GM19351 (cell line): ENCODE results near the gene SRRM2.

ENCODE experiments used
- ATAC-seq: cut with Tn5 transposase; IDR thresholded peaks from one replicate; pipeline ENCODE4 v1.9.1; 2021; ENCODE audit warnings: mild to moderate bottlenecking, moderate library complexity; ENCODE audit not compliant: unreplicated experiment

SRRM2 gene

DNA sequence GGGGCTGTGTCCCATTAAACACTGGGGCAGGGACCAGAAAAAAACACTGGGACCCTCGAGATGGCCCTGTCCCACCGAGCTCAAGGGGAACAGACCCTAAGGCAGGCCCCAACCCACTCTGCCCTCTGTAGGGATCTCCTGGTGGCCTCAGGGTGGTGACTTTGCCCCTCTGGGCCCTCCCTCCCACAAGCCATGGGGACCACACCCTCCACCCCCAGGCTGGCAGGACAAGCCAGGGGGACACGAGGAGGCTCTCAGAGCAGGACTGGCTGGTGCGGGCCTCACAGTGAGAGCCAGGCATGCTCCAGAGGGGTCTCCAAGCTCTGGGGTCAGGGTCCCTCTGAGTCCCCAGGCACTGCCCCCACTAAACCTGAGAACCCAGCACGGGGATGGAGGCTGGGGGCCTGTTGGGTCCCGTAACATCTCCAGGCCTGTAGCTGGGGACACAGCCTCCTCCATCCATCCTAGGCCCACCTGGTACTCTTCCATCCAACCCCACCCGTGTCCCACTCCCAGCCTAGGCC is 14.5 kb upstream of the SRRM2 start:
- no peak for ATAC-seq

DNA sequence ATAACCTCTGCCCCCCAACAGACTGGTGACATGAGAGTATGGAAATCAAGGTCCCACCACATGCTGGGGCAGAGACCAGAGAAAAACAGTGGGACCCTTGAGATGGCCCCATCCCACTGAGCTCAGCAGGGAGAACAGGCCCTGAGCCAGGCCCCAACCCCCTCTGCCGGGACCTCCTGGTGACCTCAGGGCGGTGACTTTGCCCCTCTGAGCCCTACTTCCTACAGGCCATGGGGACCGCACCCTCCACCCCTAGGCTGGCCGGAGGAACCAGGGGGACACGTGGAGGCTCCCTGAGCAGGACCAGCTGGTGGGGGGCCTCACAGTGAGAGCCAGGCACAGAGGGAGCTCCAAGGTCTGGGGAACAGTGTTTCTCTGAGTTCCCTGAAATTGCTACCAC is 13.8 kb upstream of the SRRM2 start:
- no peak for ATAC-seq

DNA sequence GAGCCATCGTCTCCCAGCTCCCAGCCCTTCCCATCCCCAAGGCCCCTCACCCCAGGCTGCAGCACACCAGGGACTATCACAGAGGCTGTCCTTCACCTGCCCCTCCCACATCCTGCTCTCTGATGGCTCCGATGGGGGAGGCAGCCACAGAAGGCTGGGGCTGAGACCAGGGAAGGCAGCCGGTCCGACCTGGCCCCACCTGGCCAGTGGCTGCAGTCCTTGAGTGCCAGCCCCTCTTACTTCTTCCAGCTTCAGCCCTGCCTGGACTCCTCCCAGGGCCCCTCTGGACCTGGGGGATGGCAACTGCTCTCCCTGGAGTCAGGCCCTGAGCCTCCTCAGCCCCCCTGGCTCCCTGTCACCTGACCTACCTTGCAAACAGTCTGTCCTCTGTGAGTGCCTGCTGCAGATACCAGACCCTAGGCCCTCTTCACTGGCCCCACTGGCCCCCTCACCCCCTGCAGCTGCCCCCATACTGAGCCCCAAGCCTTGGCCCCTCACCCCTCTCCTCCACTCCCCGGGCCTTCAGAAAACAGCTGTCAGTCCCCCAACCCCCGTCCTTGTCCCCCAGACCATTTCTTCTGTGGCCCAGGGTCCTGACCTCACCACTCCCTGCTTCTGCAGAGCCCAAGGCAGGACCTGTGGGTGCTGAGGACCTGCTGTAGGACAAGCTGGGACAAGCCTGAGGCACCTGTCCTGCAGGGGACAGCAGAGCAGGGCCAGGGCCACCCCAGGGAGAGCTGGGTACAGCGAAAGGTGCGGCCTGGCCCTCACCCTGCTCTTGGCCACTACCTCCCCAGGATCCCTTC is 12.6 kb upstream of the SRRM2 start:
- ATAC-seq = no peak

DNA sequence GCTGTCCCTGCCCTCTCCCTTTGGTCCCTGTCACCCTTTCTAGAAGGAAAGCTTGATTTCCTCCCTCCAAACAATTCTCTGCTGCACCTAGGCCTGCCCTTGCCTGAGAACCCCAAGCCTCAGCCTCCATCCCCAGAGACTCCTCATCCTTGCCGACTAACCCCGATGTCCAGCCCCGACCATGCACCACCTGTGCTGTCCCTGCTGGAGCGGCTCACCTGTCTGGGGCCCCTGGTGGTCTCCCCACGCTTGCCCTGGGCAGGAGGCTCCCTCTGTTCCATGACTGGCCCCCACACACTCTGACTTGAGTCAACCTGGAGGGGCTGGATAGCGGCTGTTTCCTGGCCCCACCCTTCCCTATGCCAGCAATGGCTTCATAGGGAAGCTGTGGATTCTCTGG is 12.0 kb upstream of the SRRM2 start:
- no peak for ATAC-seq

DNA sequence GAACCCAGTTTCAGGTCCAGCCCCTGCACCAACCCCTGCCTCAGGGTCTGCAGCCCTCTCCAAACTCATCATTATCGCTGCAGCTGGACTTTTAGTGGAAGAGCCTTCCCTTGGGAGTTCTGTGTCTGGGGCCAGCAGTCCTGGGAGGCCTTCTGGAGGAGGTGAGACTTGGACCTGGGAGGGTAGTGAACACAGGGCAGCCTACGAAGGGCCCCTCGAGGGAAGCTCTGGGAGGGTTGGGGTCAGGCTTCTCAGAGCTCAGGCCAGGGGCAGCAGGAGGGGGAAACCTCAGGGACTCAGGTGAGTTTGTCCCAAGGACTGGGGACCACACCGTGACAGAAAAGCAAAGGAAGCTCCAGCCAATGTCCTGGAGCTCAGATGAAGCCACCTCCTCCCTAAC is 11.3 kb upstream of the SRRM2 start:
- ATAC-seq = no peak

DNA sequence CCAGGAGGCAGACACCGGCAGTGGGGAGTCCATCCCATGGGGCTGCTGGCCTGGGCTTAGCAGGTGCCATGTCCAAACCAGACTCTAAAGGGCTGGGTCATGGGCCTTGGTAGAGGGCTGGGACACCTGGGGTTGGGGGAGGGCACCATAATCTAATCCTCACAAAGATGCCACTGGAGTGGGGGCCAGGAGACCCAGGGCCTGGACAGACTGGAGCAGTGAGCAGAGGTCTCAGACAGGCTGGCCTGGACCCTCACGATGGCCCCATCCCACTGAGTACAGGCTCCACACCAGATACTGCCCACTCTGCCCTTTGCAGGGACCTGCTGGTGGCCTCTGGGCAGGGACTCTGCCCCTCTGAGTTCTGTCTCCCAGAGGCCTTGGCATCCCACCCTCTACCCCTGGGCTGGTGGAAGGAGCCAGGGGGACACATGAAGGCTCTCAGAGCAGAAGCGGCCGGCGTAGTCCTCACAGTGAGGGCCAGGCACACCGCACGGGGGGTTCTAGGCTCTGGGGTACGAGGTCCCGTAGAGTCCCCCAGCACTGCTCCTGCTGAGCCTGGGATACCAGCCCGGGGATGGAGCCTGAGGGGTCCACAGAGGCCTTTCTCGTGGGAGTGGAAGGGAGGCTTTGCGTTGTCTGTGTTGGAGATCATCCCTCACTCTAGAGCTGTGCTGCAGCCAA is 10.0 kb upstream of the SRRM2 start:
- no peak for ATAC-seq

DNA sequence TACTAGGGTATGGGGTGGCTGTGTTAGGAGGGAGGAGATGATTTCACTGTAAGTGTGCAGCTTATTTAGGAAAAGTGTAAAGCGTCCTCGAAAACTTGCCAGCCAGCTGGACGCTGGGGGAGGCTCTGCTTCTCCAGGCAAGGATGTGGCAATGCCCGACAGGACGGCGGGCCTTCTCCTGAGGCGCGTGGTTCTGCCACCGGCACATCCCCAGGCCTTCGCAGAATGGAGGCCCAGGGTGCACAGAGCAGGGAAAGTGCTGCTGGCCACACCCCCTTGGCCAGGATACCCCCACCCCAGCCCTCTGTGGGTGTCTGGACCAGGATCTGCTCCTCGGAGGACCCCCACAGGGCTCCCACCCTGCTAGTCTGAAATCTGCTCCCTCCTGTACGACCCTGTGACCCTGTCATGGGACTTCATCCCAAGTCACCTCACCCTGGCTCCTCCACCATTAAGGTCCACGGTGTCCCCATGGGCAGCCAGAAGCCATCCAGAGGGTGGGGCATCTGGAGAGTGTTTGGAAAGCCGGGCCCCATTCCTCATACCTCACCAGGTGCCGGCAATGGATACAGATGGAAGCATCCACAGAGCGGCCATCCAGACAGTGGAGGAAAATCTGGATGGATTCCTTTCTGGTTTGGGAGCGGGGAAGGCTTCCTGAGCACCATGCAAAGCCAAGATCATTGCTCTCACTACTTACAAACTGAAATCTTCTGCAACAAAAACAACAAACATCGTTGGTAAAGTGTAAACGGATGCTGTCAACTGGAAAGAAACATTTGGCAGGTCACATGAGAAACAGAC is 9.2 kb upstream of the SRRM2 start:
- no peak for ATAC-seq

DNA sequence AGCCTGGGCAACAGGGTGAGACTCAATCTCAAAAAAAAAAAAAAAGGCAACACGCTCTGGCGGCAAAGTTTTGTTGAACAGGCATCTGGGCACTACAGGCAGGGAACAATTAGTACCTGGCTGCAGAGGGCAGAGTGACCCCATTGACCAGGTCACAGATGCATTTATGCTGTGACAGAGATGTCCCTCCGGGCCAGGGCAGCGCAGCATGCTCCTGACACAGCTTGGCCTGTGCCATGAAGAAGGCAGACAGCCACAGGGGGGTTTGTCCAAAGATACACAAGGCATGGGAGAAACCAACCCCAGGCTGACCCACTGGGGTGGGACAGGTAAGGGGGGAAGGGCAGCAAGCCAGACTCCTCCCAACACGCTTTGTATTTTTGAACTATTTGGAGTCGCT is 7.7 kb upstream of the SRRM2 start:
- no peak for ATAC-seq

DNA sequence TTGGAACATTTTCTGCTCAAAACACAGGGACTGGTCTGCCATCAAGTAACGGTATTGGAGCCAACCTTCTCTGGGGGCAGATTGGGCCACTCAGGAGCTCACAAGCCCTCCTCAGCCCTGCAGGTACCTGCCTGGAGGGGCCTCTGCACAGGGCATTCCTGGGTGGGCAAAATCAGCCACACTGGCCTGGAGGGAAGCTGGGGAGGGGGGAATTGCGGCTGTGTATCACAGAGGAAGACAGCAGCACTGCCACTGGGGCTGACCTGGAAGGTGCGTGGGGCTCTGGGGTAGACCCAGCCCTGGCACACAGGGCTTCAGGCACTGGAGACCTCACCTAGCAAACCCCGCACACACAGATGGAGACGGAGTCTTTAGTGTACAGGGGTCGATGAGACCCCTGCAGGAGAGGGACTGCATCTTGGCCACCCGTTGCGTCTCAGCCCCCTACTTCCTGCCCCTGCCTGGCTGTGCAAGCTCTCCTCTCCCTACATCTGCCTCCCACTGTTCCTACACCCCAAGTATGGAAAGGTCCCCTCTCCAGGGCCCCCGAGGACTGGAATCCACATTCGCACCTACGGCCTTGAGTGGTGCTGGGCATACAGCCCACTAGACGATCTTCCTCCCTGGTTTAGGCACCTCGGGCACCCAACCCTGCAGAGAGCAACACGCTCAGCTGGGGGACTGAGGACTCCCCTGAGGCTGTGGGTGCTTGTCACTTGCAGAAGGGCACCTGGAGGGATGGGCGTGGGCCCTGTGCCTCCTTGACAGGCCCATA is 7.1 kb upstream of the SRRM2 start:
- no peak for ATAC-seq

DNA sequence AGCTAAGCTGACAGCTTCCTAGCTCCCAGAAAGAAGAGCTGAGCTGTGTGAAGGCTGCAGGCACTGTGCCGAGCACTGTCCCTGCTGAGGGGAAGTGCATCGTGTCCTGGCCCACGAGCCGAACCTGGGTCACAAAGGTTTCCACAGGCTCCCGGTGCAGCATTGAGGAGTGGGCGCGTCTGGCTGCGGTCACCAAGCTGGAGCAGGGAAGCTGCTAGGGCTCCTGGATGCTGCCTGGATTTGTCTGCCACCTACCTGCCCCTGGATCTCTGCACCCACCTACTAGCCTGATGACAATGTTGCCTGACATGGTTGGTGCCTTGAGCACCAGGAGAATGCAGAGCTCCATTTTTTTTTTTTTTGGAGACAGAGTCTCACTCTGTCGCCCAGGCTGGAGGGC is 6.5 kb upstream of the SRRM2 start:
- no peak for ATAC-seq

DNA sequence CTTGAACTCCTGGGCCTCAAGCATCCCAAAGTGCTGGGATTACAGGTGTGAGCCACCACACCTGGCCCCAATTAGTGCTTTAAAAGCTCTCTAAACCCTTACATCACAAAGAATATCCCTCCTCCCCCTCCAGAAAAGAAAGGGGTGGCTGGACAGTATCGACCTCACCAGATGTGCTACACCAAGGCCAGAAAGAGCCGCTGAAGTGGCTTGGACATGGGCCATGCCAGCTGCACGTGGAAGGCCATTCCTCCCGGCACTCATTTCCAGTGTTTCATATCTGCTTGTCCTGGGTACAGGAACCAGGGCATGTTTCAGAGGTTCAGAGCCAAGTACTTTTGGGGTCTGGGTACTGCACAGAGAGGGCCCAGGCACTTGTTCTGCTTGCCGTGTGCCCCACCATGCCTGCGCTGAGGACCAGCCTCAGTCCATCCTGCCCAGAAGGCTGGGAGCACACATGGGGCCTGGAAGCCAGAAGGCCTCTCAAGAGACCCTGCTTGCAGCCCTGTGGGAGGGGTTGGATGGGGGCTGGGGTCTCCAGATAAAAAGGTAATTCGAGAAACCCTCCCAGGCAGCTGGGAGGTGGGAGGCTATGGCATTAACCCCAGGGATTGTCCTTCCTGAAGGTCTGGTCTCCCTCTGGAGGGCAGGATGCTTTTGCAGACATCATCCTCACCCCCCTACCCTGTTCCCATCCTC is 3.5 kb upstream of the SRRM2 start:
- no peak for ATAC-seq

DNA sequence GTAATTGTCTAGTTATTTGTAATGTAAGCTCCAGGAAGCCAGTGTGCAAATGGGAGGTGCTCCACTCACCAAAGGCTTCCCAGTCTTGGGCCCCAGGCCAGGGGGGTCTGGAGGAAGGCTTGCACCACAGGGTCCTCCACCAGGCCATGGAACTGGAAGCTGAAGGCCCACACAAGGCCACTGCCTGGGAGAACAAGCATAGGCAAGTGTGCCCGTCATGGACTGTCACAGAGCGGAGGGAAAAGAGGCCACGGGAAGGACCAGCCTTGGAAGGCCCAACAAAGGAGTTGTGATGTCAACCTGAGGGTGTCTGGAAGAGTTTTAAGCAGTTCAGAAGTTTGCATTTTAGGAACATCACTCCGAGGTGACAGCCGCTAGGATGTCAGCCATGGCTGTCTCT is 3.0 kb upstream of the SRRM2 start:
- ATAC-seq = no peak

DNA sequence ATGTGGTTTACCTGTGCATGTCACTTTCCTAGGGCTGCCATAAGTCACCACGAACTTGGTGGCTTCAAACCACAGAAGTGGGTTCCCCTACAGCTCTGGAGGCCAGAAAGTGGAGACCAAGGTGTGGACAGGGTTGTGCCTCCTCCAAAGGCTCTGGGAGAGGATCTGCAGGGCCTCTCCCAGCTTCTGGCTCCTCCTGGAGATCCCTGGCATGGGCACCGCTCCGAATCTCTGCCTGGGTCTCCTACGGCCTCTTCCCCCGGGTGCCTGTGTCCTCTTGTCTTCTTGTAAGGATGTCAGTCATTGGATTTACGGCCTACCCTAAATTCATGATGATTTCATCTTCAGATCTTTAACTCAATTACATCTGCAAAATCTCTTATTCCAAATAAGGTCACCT is 2.5 kb upstream of the SRRM2 start:
- ATAC-seq = no peak

DNA sequence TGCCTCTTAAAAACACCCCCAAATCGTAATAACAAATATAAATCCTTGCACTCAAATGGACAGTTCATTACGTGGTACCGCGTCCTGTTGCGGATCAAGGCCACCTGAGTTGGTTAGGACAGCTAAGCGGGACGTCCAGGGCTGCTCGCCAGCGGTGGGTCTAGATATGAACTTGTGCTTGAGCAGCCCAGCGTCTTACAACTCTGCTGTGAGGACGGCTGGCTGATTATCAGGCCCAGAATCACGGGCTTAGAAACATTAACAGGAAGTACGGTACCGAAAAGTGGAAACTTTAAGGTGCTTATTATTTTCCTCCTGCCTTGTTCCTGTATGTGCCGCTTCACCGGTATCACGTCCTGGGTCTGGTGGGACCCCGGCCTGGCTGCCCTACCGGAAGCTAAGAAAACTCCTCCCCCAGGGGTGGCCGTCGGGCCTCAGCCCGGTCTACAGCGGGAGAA is 832 bp upstream of the SRRM2 start:
- peak; percentile 35 for ATAC-seq

DNA sequence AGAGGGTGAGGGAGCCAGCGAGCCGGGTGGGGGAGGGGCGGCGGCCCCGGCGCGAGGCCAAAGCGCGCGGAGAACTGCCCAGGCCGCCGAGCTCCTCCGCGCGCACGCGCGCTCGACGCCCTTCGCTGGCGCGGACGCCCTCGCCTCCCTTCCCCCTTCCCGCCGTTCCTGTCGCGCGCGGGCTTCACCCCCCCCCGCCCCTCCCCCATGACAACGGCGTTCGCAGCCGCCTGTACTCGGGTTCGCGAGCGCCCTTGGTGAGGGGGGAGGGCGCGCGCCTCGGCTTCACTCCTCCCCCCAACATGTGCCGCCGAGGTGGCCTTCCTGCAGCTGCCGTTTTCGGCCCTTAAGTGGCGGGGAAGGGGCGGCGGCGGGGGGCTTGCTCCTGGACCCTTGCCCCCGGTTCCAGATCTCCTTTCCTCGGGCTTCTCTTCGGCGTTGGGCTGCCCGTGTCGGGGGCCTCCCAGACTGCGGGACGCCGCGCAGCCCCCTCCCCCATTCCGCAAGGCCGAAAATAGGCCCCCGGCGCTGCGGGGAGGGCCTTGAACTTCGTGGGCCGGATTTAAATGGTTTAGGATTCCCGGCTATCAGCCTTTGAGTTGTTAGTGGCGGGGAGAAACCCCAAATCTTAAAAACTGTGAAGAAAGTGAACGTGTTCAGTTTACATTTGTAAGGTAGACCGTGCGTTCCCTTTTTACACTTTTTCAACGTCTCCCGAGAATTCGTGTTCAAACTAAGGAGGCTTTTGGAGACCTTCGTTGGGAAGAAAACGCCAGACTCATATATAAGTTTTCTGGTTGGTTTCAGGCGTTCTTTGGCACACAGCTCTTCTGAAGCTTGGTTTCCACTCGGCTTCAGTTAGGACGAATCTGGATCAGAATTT is 653 bp downstream of the SRRM2 start:
- peak; percentile 39 for ATAC-seq

DNA sequence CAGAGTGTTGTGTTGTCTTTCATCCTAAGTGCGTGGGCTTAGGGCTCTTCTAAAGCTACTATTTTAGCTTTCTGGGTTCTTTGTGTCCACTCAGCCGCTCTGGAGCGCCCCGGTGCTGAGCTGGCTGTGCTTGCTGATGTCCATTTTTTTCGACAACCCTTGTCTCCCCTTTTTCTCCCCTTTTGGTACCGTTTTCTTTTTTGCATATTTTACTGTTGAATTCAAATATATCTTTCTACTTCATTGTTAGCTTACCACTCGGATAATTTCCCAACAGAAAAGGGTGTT is 1.2 kb downstream of the SRRM2 start:
- ATAC-seq = no peak

DNA sequence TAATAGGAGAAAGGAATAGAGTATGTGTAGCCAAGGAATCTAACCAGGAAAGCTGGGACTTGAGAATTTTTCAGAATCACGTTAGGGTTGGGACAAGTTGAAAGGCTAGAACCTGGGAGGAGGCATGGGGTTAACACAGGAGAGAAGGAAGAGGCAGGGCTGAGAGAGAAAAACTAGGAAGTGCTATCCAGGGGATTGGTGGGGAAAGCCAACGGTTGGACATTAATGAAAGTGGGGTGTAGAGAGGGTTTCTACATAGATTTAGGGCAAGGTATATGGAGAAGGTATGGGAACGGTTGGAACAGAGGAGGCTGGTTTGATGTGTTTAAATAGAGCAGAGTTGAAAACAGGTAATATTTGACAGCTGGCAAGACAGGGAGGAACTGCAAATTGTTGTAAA is 2.7 kb downstream of the SRRM2 start:
- no peak for ATAC-seq

DNA sequence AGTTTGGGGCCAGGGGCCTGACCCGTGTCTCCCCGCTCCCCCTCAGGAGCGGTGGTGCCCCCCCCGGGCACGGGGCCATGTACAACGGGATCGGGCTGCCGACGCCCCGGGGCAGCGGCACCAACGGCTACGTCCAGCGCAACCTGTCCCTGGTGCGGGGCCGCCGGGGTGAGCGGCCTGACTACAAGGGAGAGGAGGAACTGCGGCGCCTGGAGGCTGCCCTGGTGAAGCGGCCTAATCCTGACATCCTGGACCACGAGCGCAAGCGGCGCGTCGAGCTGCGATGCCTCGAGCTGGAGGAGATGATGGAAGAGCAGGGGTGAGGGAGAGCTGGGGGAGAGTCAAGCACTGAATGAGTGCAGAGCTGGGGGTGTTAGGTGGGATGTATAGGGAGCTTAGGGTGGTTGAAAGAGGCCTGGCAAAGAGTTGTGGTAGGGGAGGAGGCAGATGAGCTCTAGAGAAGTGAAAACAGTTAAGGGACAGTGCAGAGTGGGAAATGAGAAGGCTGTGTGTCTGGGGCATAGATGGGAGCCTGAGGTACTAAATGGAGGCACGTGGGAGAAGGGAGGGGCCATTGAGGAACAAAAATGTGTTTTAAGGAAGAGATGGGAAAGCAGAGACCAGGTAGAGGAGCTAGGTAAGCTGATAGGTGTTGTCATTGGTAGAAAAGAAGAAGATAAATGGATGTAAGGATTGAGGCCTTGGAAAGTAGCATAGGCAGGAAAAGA is 4.0 kb downstream of the SRRM2 start:
- ATAC-seq = no peak

DNA sequence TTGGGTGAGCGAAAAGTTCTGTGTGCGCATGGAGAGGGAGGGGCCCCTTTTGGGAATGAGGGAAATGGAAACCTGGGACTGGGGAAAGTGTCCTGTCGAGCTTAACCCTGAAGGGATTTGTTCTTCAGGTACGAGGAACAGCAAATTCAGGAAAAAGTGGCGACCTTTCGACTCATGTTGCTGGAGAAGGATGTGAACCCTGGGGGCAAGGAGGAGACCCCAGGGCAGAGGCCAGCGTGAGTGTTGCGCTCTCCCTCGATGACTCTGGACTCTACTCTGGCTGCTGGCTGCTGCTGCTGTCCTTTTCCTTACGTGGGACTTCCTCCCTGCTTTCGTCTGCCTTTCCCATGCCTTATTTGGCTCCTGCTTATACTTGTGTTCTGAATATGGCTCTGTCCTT is 4.9 kb downstream of the SRRM2 start:
- ATAC-seq = no peak
